HepG2 (cell line): ENCODE data around the gene MLN. TPM values are rescaled to one million over a fixed set of nuclear protein-coding genes. Genes with fewer than 3 reads are reported as not detected.
A peak's percentile ranks its signal among the peaks of the same experiment; 100 is the strongest.

Source experiments
- ARNTL ChIP-seq: sonication (generic); formaldehyde crosslinking; IDR thresholded peaks from 2 replicates; pipeline ENCODE4 v1.4.0; 2020; ENCODE audit warnings: mild to moderate bottlenecking, missing genetic modification reagents
- ESRRA ChIP-seq: sonication (generic); formaldehyde crosslinking; IDR thresholded peaks from 2 replicates; pipeline ENCODE4 v1.5.1; 2020; ENCODE audit warnings: mild to moderate bottlenecking, low read depth, missing genetic modification reagents
- FOXO1 ChIP-seq: sonication (generic); formaldehyde crosslinking; IDR thresholded peaks from 2 replicates; pipeline ENCODE4 v1.4.0; 2020; ENCODE audit warnings: missing genetic modification reagents
- GTF3A ChIP-seq: sonication (generic); formaldehyde crosslinking; conservative IDR thresholded peaks from 2 replicates; pipeline ENCODE4 v1.4.0; 2020; ENCODE audit warnings: mild to moderate bottlenecking, missing genetic modification reagents
- HIVEP1 ChIP-seq: sonication (generic); formaldehyde crosslinking; IDR thresholded peaks from 2 replicates; pipeline ENCODE4 v1.4.0; 2020; ENCODE audit warnings: mild to moderate bottlenecking, missing genetic modification reagents
- IKZF1 ChIP-seq: fragments of 450-650 bp; IDR thresholded peaks from 2 replicates; pipeline ENCODE4 v1.7.1; 2016
- MAFK ChIP-seq, 2 experiments: IDR thresholded peaks in 1 of 2; conservative IDR thresholded peaks in 1 of 2; 2 replicates each; pipeline ENCODE4 v1.6.1; 2011; ENCODE audit warnings: improper control_type of control experiment in 2 of 2, low read length in 2 of 2
- MATR3 ChIP-seq: sonication (generic); formaldehyde crosslinking; IDR thresholded peaks from 2 replicates; pipeline ENCODE4 v1.4.0; 2020; ENCODE audit warnings: missing genetic modification reagents
- MTF1 ChIP-seq: sonication (generic); formaldehyde crosslinking; IDR thresholded peaks from 2 replicates; pipeline ENCODE4 v1.5.0; 2020; ENCODE audit warnings: missing genetic modification reagents
- SALL1 ChIP-seq: sonication (generic); formaldehyde crosslinking; IDR thresholded peaks from 2 replicates; pipeline ENCODE4 v1.8.0; 2022; ENCODE audit warnings: mild to moderate bottlenecking, missing genetic modification reagents
- SIX4 ChIP-seq: sonication (generic); formaldehyde crosslinking; IDR thresholded peaks from 2 replicates; pipeline ENCODE4 v1.4.0; 2020; ENCODE audit warnings: missing genetic modification reagents
- SP2 ChIP-seq: sonication (generic); formaldehyde crosslinking; IDR thresholded peaks from 2 replicates; pipeline ENCODE4 v1.5.1; 2020; ENCODE audit warnings: mild to moderate bottlenecking, missing genetic modification reagents
- YY1 ChIP-seq: IDR thresholded peaks from 2 replicates; pipeline ENCODE4 v1.6.1; 2011; ENCODE audit warnings: low read length, low read depth, moderate library complexity, mild to moderate bottlenecking; ENCODE audit not compliant: insufficient read depth, insufficient replicate concordance
- ZFX ChIP-seq: sonication (generic); formaldehyde crosslinking; IDR thresholded peaks from 2 replicates; pipeline ENCODE4 v1.4.0; 2020; ENCODE audit warnings: mild to moderate bottlenecking, low read depth, missing genetic modification reagents, moderate library complexity
- ZMYM2 ChIP-seq: sonication (generic); formaldehyde crosslinking; IDR thresholded peaks from 2 replicates; pipeline ENCODE4 v1.8.0; 2022; ENCODE audit warnings: mild to moderate bottlenecking, missing genetic modification reagents
- ZNF205 ChIP-seq: IDR thresholded peaks from 2 replicates; pipeline ENCODE4 v1.6.1; 2018; ENCODE audit warnings: missing biosample characterization, missing genetic modification reagents
- ZNF496 ChIP-seq: sonication (generic); formaldehyde crosslinking; IDR thresholded peaks from 2 replicates; pipeline ENCODE4 v1.8.1; 2023; ENCODE audit warnings: mild to moderate bottlenecking, moderate library complexity, missing genetic modification reagents; ENCODE audit not compliant: insufficient replicate concordance
- ZNF556 ChIP-seq: sonication (generic); formaldehyde crosslinking; IDR thresholded peaks from 2 replicates; pipeline ENCODE4 v1.4.0; 2020; ENCODE audit warnings: mild to moderate bottlenecking, missing genetic modification reagents, borderline replicate concordance
- polyA plus RNA-seq, 8 experiments: library from polyadenylated mRNA; depleted of rRNA in 3 of 8; stranded (reverse) in 7 of 8; unstranded in 1 of 8; fragments of >200 nt; fragmentation: Illumina TruSeq in 4 of 8; extraction: Trizol in 4 of 8; gene quantifications; 2 replicates each; pipeline versions ENCODE4 v1.2.1 to v1.2.3, GENCODE V29; 2011 to 2016; ENCODE audit warnings: low read depth in 4 of 8, missing spikeins in 1 of 8, mixed read lengths in 1 of 8; ENCODE audit not compliant: insufficient read depth in 1 of 8
- total RNA-seq, 5 experiments: library from RNA; depleted of rRNA; stranded (reverse); fragments of >200 nt; fragmentation: Illumina TruSeq; extraction: Trizol; gene quantifications; 2 replicates each; pipeline ENCODE4 v1.2.3, GENCODE V29; 2016; ENCODE audit warnings: low read depth in 1 of 5
- TF ChIP-seq, protein P1 (sequence below), 2 experiments: sonication (generic) in 1 of 2; formaldehyde crosslinking in 1 of 2; IDR thresholded peaks; 2 replicates each; pipeline versions ENCODE4 v1.6.1 to v1.9.0; 2014 to 2022; ENCODE audit warnings: antibody characterized with exemption in 1 of 2, borderline replicate concordance in 1 of 2, inconsistent platforms in 1 of 2, low read depth in 1 of 2, missing genetic modification reagents in 1 of 2
- TF ChIP-seq, protein P2 (sequence below): sonication (generic); formaldehyde crosslinking; IDR thresholded peaks from 2 replicates; pipeline ENCODE4 v1.8.1; 2022; ENCODE audit warnings: mild to moderate bottlenecking, missing genetic modification reagents
- TF ChIP-seq, protein P3 (sequence below): sonication (generic); formaldehyde crosslinking; IDR thresholded peaks from 2 replicates; pipeline ENCODE4 v1.4.0; 2020; ENCODE audit warnings: low read depth, mild to moderate bottlenecking, missing genetic modification reagents

Gene MLN
- total and polyA plus RNA-seq, 2 of the 13 experiments (the other 11 are each of a cell fraction or from before 2014, with no cell fraction given): not detected

DNA sequence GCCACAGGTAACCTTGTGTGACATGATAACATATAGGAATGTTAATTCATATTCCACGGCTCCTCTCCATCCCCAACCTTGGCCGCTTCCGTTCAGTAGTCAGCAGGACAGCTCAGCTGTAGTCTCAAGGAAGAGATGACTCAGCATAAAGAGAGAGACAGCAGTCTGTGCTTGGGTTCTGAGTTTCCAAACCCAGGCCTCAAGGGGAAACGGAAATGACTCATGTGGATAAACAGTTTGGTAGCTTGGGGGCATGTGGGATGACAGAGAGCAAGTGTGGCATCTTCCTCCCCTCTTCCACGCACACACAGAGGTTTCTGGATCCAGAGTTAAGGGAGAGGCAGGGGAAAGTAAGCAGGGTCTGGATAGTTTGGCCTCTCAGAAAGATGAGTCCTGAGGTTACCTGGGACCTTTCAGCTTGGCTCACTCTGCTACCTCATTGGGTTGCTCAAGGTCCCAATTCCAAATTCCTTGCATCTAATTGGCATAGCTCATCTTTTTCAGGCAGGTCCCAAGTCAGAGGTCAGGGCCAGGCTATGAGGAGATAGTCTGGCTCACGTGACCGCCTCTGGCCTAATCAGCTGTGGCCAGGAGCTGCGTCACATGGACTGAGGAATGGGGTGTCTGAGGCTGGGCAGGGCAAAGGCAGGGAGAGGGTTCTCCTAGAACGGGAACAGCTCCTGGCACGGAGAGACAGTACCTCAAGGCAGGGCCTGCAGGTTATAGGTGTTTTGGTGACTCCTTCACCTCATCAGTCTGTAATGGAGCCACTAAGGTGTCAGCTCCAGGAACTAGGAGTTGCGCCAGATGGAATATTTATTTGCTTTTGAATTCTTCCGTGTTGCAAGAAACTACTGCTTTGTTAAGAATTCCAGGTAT, 36.5 kb upstream of the MLN start (continued):
- TF ChIP-seq ZNF205 (CRISPR knock-in tag) (no peak), HIVEP1 (CRISPR knock-in tag) (peak; percentile 62; the same call in 1 of the 2 replicates), MTF1 (no peak), ZMYM2 (CRISPR knock-in tag) (no peak), SIX4 (CRISPR knock-in tag) (no peak), ESRRA (CRISPR knock-in tag) (0 out of 2 replicates have a peak, but pooled peaks have one; percentile 18), MAFK (conservative IDR thresholded peaks at IDR 0.05 in 1 of 2, IDR thresholded peaks at IDR 0.05 in 1 of 2; ENCODE audit: low read length in 2 of 2) (peak; percentile 100), GTF3A (CRISPR knock-in tag) (no peak), ARNTL (CRISPR knock-in tag) (peak; percentile 22; the same call in 1 of the 2 replicates), ZFX (CRISPR knock-in tag) (peak; percentile 77; the same call in 1 of the 2 replicates), IKZF1 (no peak), ZNF556 (CRISPR knock-in tag) (peak; percentile 30; the same call in 1 of the 2 replicates), SP2 (CRISPR knock-in tag) (no peak), FOXO1 (CRISPR knock-in tag) (peak; percentile 70; the same call in 1 of the 2 replicates), YY1 (no peak), ZNF496 (no peak), SALL1 (peak; percentile 80), MATR3 (CRISPR knock-in tag) (no peak)
- TF ChIP-seq, protein P1, sequence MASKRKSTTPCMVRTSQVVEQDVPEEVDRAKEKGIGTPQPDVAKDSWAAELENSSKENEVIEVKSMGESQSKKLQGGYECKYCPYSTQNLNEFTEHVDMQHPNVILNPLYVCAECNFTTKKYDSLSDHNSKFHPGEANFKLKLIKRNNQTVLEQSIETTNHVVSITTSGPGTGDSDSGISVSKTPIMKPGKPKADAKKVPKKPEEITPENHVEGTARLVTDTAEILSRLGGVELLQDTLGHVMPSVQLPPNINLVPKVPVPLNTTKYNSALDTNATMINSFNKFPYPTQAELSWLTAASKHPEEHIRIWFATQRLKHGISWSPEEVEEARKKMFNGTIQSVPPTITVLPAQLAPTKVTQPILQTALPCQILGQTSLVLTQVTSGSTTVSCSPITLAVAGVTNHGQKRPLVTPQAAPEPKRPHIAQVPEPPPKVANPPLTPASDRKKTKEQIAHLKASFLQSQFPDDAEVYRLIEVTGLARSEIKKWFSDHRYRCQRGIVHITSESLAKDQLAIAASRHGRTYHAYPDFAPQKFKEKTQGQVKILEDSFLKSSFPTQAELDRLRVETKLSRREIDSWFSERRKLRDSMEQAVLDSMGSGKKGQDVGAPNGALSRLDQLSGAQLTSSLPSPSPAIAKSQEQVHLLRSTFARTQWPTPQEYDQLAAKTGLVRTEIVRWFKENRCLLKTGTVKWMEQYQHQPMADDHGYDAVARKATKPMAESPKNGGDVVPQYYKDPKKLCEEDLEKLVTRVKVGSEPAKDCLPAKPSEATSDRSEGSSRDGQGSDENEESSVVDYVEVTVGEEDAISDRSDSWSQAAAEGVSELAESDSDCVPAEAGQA (IDR thresholded peaks at IDR 0.05; ENCODE audit: low read depth): 0 out of 2 replicates have a peak, but pooled peaks have one; percentile 7
- TF ChIP-seq, protein P1 (CRISPR knock-in tag; IDR thresholded peaks at IDR 0.05; ENCODE audit: borderline replicate concordance): no peak
- TF ChIP-seq, protein P2, sequence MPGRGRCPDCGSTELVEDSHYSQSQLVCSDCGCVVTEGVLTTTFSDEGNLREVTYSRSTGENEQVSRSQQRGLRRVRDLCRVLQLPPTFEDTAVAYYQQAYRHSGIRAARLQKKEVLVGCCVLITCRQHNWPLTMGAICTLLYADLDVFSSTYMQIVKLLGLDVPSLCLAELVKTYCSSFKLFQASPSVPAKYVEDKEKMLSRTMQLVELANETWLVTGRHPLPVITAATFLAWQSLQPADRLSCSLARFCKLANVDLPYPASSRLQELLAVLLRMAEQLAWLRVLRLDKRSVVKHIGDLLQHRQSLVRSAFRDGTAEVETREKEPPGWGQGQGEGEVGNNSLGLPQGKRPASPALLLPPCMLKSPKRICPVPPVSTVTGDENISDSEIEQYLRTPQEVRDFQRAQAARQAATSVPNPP (CRISPR knock-in tag): no peak
- TF ChIP-seq, protein P3, sequence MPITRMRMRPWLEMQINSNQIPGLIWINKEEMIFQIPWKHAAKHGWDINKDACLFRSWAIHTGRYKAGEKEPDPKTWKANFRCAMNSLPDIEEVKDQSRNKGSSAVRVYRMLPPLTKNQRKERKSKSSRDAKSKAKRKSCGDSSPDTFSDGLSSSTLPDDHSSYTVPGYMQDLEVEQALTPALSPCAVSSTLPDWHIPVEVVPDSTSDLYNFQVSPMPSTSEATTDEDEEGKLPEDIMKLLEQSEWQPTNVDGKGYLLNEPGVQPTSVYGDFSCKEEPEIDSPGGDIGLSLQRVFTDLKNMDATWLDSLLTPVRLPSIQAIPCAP (CRISPR knock-in tag): no peak
